OCI-LY1 (cell line): ENCODE data around the gene NTHL1.

Source experiments
- H2AFZ ChIP-seq: fragments of 200-600 bp; sonication (generic), shearing (Covaris generic); 2 replicates; pipeline ENCODE4 v1.6.0; 2014; ENCODE audit warnings: antibody characterized with exemption, mild to moderate bottlenecking, low read length
- H3F3A ChIP-seq: fragments of 200-600 bp; sonication (generic), shearing (Covaris generic); 2 replicates; pipeline ENCODE4 v1.6.0; 2014; ENCODE audit warnings: mild to moderate bottlenecking, antibody characterized with exemption, low read length, moderate library complexity; ENCODE audit not compliant: insufficient read depth
- H3K27ac ChIP-seq: fragments of 200-600 bp; sonication (generic); 2 replicates; pipeline ENCODE4 v1.5.1; 2014; ENCODE audit warnings: low read length, mixed run types, mild to moderate bottlenecking, low read depth; ENCODE audit not compliant: poor library complexity, severe bottlenecking
- H3K27me3 ChIP-seq: fragments of 200-600 bp; sonication (generic); 2 replicates; pipeline ENCODE4 v1.6.0; 2014; ENCODE audit warnings: antibody characterized with exemption, mild to moderate bottlenecking, low read length, moderate library complexity; ENCODE audit not compliant: insufficient read depth
- H3K36me3 ChIP-seq: fragments of 200-600 bp; sonication (generic); 2 replicates; pipeline ENCODE4 v1.6.1; 2014; ENCODE audit warnings: mild to moderate bottlenecking, antibody characterized with exemption, low read length, moderate library complexity, mixed read lengths; ENCODE audit not compliant: insufficient read depth
- H3K4me1 ChIP-seq: fragments of 200-600 bp; sonication (generic); 2 replicates; pipeline ENCODE4 v1.5.1; 2014; ENCODE audit warnings: mild to moderate bottlenecking, low read length, moderate library complexity; ENCODE audit not compliant: insufficient read depth, severe bottlenecking
- H3K4me2 ChIP-seq: fragments of 200-600 bp; sonication (generic), shearing (Covaris generic); 2 replicates; pipeline ENCODE4 v1.6.1; 2014; ENCODE audit warnings: low read length
- H3K4me3 ChIP-seq: fragments of 200-600 bp; sonication (generic); 2 replicates; pipeline ENCODE4 v1.5.1; 2014; ENCODE audit warnings: low read length, low read depth, mild to moderate bottlenecking, mixed read lengths; ENCODE audit not compliant: poor library complexity, severe bottlenecking
- H3K79me2 ChIP-seq: fragments of 200-600 bp; shearing (Covaris generic); 2 replicates; pipeline ENCODE4 v1.6.1; 2016; ENCODE audit warnings: mixed run types, low read length, mixed read lengths; ENCODE audit not compliant: insufficient read depth
- H3K9ac ChIP-seq: fragments of 200-600 bp; sonication (generic), shearing (Covaris generic); 2 replicates; pipeline ENCODE4 v1.6.1; 2014; ENCODE audit warnings: mild to moderate bottlenecking, low read length, mixed read lengths
- H3K9me2 ChIP-seq: fragments of 200-600 bp; sonication (generic), shearing (Covaris generic); 2 replicates; pipeline ENCODE4 v1.6.1; 2014; ENCODE audit warnings: low read depth, mild to moderate bottlenecking, low read length, mixed read lengths
- H3K9me3 ChIP-seq: fragments of 200-600 bp; shearing (Covaris generic); 2 replicates; pipeline ENCODE4 v1.6.1; 2014; ENCODE audit warnings: low read length, mixed read lengths
- H4K20me1 ChIP-seq: fragments of 200-600 bp; sonication (generic), shearing (Covaris generic); 2 replicates; pipeline ENCODE4 v1.6.0; 2016; ENCODE audit warnings: mild to moderate bottlenecking, low read length; ENCODE audit not compliant: insufficient read depth
- CTCF ChIP-seq: fragments of 200-600 bp; sonication (generic), shearing (Covaris generic); IDR thresholded peaks from 2 replicates; pipeline ENCODE4 v1.5.1; 2017; ENCODE audit warnings: mild to moderate bottlenecking, antibody characterized with exemption, low read length, moderate library complexity, mixed read lengths
- EZH2 ChIP-seq: fragments of 200-600 bp; sonication (generic), shearing (Covaris generic); IDR thresholded peaks from 2 replicates; pipeline ENCODE4 v1.8.0; 2017; ENCODE audit warnings: borderline replicate concordance, mixed run types, mild to moderate bottlenecking, antibody characterized with exemption, low read length, moderate library complexity, mixed read lengths

The NTHL1 gene

GRCh38 chr16:2063861-2064260, 16.2 kb upstream of the NTHL1 start:
- Histone ChIP-seq H2AFZ (no peak overlapping the region), H3K4me1 (peaks cover 3% of the 10 kb centered on the region), H3K36me3 (peaks cover 43% of the 10 kb centered on the region), H4K20me1 (no peaks in the 10 kb centered on the region), H3K27me3 (no peaks in the 10 kb centered on the region), H3K4me2 (no peak overlapping the region), H3K27ac (no peak overlapping the region), H3K9me2 (no peaks in the 10 kb centered on the region), H3K9ac (no peak overlapping the region), H3F3A (no peaks in the 10 kb centered on the region), H3K4me3 (no peak overlapping the region), H3K9me3 (no peaks in the 10 kb centered on the region), H3K79me2 (no peaks in the 10 kb centered on the region)
- TF ChIP-seq EZH2 = no peak
- TF ChIP-seq CTCF = no peak

GRCh38 chr16:2062801-2063200, 15.2 kb upstream of the NTHL1 start:
- H3K4me2 ChIP-seq = no peak overlapping the region
- H3K9ac ChIP-seq = no peak overlapping the region
- H3K27ac ChIP-seq = no peak overlapping the region
- no peaks in the 10 kb centered on the region for H3K9me2 ChIP-seq
- H3K4me1 ChIP-seq = peaks cover 9% of the 10 kb centered on the region
- TF ChIP-seq EZH2 (no peak), CTCF (no peak)
- no peaks in the 10 kb centered on the region for H3K9me3 ChIP-seq
- no peak overlapping the region for H2AFZ ChIP-seq
- H4K20me1 ChIP-seq = no peaks in the 10 kb centered on the region
- H3K79me2 ChIP-seq = no peaks in the 10 kb centered on the region
- H3K27me3 ChIP-seq = no peaks in the 10 kb centered on the region
- H3F3A ChIP-seq = no peaks in the 10 kb centered on the region
- no peak overlapping the region for H3K4me3 ChIP-seq
- H3K36me3 ChIP-seq = peaks cover 36% of the 10 kb centered on the region

- no peak overlapping the region for H3K9ac ChIP-seq
- H3K4me2 ChIP-seq = no peak overlapping the region
- H3K79me2 ChIP-seq = no peaks in the 10 kb centered on the region
- H3K9me3 ChIP-seq = no peaks in the 10 kb centered on the region
- no peak overlapping the region for H2AFZ ChIP-seq
- H3K9me2 ChIP-seq = no peaks in the 10 kb centered on the region
- no peak overlapping the region for H3K27ac ChIP-seq
- peaks cover 39% of the 10 kb centered on the region for H3K36me3 ChIP-seq
- peaks cover 9% of the 10 kb centered on the region for H3K4me1 ChIP-seq
- no peaks in the 10 kb centered on the region for H4K20me1 ChIP-seq
- TF ChIP-seq EZH2 (no peak), CTCF (no peak)
- H3F3A ChIP-seq = no peaks in the 10 kb centered on the region
- H3K27me3 ChIP-seq = no peaks in the 10 kb centered on the region
- H3K4me3 ChIP-seq = no peak overlapping the region
Observed at GRCh38 chr16:2061526-2061925, 13.9 kb upstream of the NTHL1 start.
